ENCODE measurements around the gene RPN2. TPM values are rescaled to one million over a fixed set of nuclear protein-coding genes. Genes with fewer than 3 reads are reported as not detected.

Gene RPN2
- total RNA-seq, 2 experiments from 2014 or later = 123 to 125 TPM

- peaks cover 2% of the 10 kb centered on the region for H3K27me3 Mint-ChIP-seq
- no peak overlapping the region for H3K27ac Mint-ChIP-seq
- no peaks in the 10 kb centered on the region for H3K4me1 Mint-ChIP-seq (ENCODE audit: low read depth)
- no peaks in the 10 kb centered on the region for H3K36me3 Mint-ChIP-seq
- POLR2A ChIA-PET = no interaction called here
- intact Hi-C loops (cut with micrococcal nuclease) = no loop called here
- CTCF ChIA-PET = interaction anchor here (1.0 to 1.2 kb wide), 2 partner anchors 122 to 271 kb away, joined by 4 to 5 read pairs; no protein-coding TSS in a partner anchor
- no peak overlapping the region for H3K4me3 Mint-ChIP-seq
- DNase-seq = no peak
- H3K9me3 Mint-ChIP-seq = no peaks in the 10 kb centered on the region
Observed at GRCh38 chr20:37262505-37262904, 83.4 kb downstream of the RPN2 start.

GRCh38 chr20:37263686-37264085 is 84.6 kb downstream of the RPN2 start:
- no peaks in the 10 kb centered on the region for H3K36me3 Mint-ChIP-seq
- H3K27me3 Mint-ChIP-seq = no peaks in the 10 kb centered on the region
- H3K27ac Mint-ChIP-seq = no peak overlapping the region
- intact Hi-C loops (cut with micrococcal nuclease) = no loop called here
- CTCF ChIA-PET = interaction anchor here (8.0 kb wide), 1 partner anchor 269 kb away, joined by 70 read pairs; no protein-coding TSS in a partner anchor
- no peaks in the 10 kb centered on the region for H3K4me1 Mint-ChIP-seq (ENCODE audit: low read depth)
- no peak for DNase-seq
- no peak overlapping the region for H3K4me3 Mint-ChIP-seq
- POLR2A ChIA-PET = no interaction called here
- no peaks in the 10 kb centered on the region for H3K9me3 Mint-ChIP-seq

- Mint-ChIP-seq H3K9me3 (no peaks in the 10 kb centered on the region), H3K4me3 (no peak overlapping the region), H3K27ac (no peak overlapping the region), H3K36me3 (no peaks in the 10 kb centered on the region), H3K4me1 (ENCODE audit: low read depth) (no peaks in the 10 kb centered on the region), H3K27me3 (no peaks in the 10 kb centered on the region)
- ChIA-PET CTCF (interaction anchor here (1.0 to 8.0 kb wide), 3 partner anchors 15 to 268 kb away, joined by 3 to 70 read pairs (median 4); no protein-coding TSS in a partner anchor), POLR2A (interaction anchor here (0.5 to 1.4 kb wide), 3 partner anchors 24 to 268 kb away, joined by 3 to 6 read pairs (median 5); partner anchors contain the start of gene MANBAL)
- peak; percentile 50 for DNase-seq
- intact Hi-C loops (cut with micrococcal nuclease) = no loop called here
Observed at GRCh38 chr20:37265152-37265551, 86.0 kb downstream of the RPN2 start.

- no peaks in the 10 kb centered on the region for H3K27me3 Mint-ChIP-seq
- H3K36me3 Mint-ChIP-seq = no peaks in the 10 kb centered on the region
- H3K27ac Mint-ChIP-seq = no peak overlapping the region
- DNase-seq = no peak
- CTCF ChIA-PET = interaction anchor here (0.7 to 8.0 kb wide), 3 partner anchors 9 to 266 kb away, joined by 3 to 70 read pairs (median 58); no protein-coding TSS in a partner anchor
- H3K4me1 Mint-ChIP-seq (ENCODE audit: low read depth) = no peaks in the 10 kb centered on the region
- H3K9me3 Mint-ChIP-seq = no peaks in the 10 kb centered on the region
- intact Hi-C loops (cut with micrococcal nuclease) = no loop called here
- no peak overlapping the region for H3K4me3 Mint-ChIP-seq
- POLR2A ChIA-PET = no interaction called here
Observed at GRCh38 chr20:37266940-37267666, 88.0 kb downstream of the RPN2 start.

- H3K27ac Mint-ChIP-seq = no peak overlapping the region
- H3K36me3 Mint-ChIP-seq = no peaks in the 10 kb centered on the region
- CTCF ChIA-PET = interaction anchor here (0.6 to 8.0 kb wide), 7 partner anchors 22 to 526 kb away, joined by 3 to 70 read pairs (median 3); partner anchors contain the start of genes MANBAL and SRC
- H3K9me3 Mint-ChIP-seq = no peaks in the 10 kb centered on the region
- intact Hi-C loops (cut with micrococcal nuclease) = no loop called here
- DNase-seq = no peak
- H3K27me3 Mint-ChIP-seq = no peaks in the 10 kb centered on the region
- POLR2A ChIA-PET = no interaction called here
- no peak overlapping the region for H3K4me3 Mint-ChIP-seq
- no peaks in the 10 kb centered on the region for H3K4me1 Mint-ChIP-seq (ENCODE audit: low read depth)
Observed at GRCh38 chr20:37267667-37268313, 88.7 kb downstream of the RPN2 start.

- Mint-ChIP-seq H3K27me3 (no peaks in the 10 kb centered on the region), H3K4me3 (no peak overlapping the region), H3K4me1 (ENCODE audit: low read depth) (no peaks in the 10 kb centered on the region), H3K27ac (no peak overlapping the region), H3K9me3 (no peaks in the 10 kb centered on the region), H3K36me3 (no peaks in the 10 kb centered on the region)
- intact Hi-C loops (cut with micrococcal nuclease) = no loop called here
- no peak for DNase-seq
- POLR2A ChIA-PET = interaction anchor here (0.6 kb wide), 1 partner anchor 99 kb away, joined by 4 read pairs; no protein-coding TSS in a partner anchor
- CTCF ChIA-PET = interaction anchor here (0.6 to 8.0 kb wide), 12 partner anchors 9 to 267 kb away, joined by 3 to 70 read pairs (median 4); no protein-coding TSS in a partner anchor
Observed at GRCh38 chr20:37270576-37271420, 91.7 kb downstream of the RPN2 start.

GRCh38 chr20:37271421-37271768 is 92.3 kb downstream of the RPN2 start:
- intact Hi-C loops (cut with micrococcal nuclease) = no loop called here
- Mint-ChIP-seq H3K9me3 (no peaks in the 10 kb centered on the region), H3K36me3 (no peaks in the 10 kb centered on the region), H3K4me3 (no peak overlapping the region), H3K27me3 (no peaks in the 10 kb centered on the region), H3K27ac (no peak overlapping the region), H3K4me1 (ENCODE audit: low read depth) (no peaks in the 10 kb centered on the region)
- DNase-seq = no peak
- POLR2A ChIA-PET = no interaction called here
- CTCF ChIA-PET = interaction anchor here (0.6 to 8.0 kb wide), 7 partner anchors 8 to 266 kb away, joined by 3 to 70 read pairs (median 5); no protein-coding TSS in a partner anchor

- DNase-seq = no peak
- H3K27ac Mint-ChIP-seq = no peak overlapping the region
- no peaks in the 10 kb centered on the region for H3K9me3 Mint-ChIP-seq
- no peak overlapping the region for H3K4me3 Mint-ChIP-seq
- intact Hi-C loops (cut with micrococcal nuclease) = no loop called here
- no peaks in the 10 kb centered on the region for H3K27me3 Mint-ChIP-seq
- CTCF ChIA-PET = interaction anchor here (1.3 to 2.0 kb wide), 2 partner anchors 111 to 260 kb away, joined by 5 read pairs; no protein-coding TSS in a partner anchor
- H3K36me3 Mint-ChIP-seq = no peaks in the 10 kb centered on the region
- POLR2A ChIA-PET = no interaction called here
- H3K4me1 Mint-ChIP-seq (ENCODE audit: low read depth) = peaks cover 4% of the 10 kb centered on the region
Observed at GRCh38 chr20:37273988-37274387, 94.9 kb downstream of the RPN2 start.

- intact Hi-C loops (cut with micrococcal nuclease) = no loop called here
- Mint-ChIP-seq H3K4me3 (no peak overlapping the region), H3K9me3 (no peaks in the 10 kb centered on the region), H3K36me3 (no peaks in the 10 kb centered on the region), H3K27me3 (no peaks in the 10 kb centered on the region), H3K27ac (no peak overlapping the region), H3K4me1 (ENCODE audit: low read depth) (peaks cover 4% of the 10 kb centered on the region)
- DNase-seq = no peak
- CTCF ChIA-PET = interaction anchor here (3.0 kb wide), 1 partner anchor 110 kb away, joined by 21 read pairs; no protein-coding TSS in a partner anchor
- POLR2A ChIA-PET = no interaction called here
Observed at GRCh38 chr20:37274851-37275524, 95.9 kb downstream of the RPN2 start.

GRCh38 chr20:37276494-37277252 is 97.5 kb downstream of the RPN2 start:
- ChIA-PET POLR2A (interaction anchor here (0.6 kb wide), 2 partner anchors 14 to 331 kb away, joined by 3 to 4 read pairs; no protein-coding TSS in a partner anchor), CTCF (interaction anchor here (0.7 to 3.0 kb wide), 10 partner anchors 10 to 1228 kb away, joined by 3 to 21 read pairs (median 4); partner anchors contain the start of gene BLCAP)
- Mint-ChIP-seq H3K9me3 (no peaks in the 10 kb centered on the region), H3K36me3 (no peaks in the 10 kb centered on the region), H3K27me3 (no peaks in the 10 kb centered on the region), H3K27ac (no peak overlapping the region), H3K4me3 (no peak overlapping the region), H3K4me1 (ENCODE audit: low read depth) (peaks cover 4% of the 10 kb centered on the region)
- intact Hi-C loops (cut with micrococcal nuclease) = loop anchor here (2.0 kb wide), 1 partner anchor 108 kb away; no protein-coding TSS in a partner anchor
- DNase-seq = peak; percentile 39

GRCh38 chr20:37277253-37277593 is 98.1 kb downstream of the RPN2 start:
- POLR2A ChIA-PET = no interaction called here

More at GRCh38 chr20:37277253-37277593, 98.1 kb downstream of the RPN2 start:
- intact Hi-C loops (cut with micrococcal nuclease) = loop anchor here (2.0 kb wide), 1 partner anchor 108 kb away; no protein-coding TSS in a partner anchor
- no peak overlapping the region for H3K27ac Mint-ChIP-seq
- no peaks in the 10 kb centered on the region for H3K9me3 Mint-ChIP-seq
- H3K4me1 Mint-ChIP-seq (ENCODE audit: low read depth) = peaks cover 4% of the 10 kb centered on the region
- no peak for DNase-seq
- H3K27me3 Mint-ChIP-seq = no peaks in the 10 kb centered on the region
- no peak overlapping the region for H3K4me3 Mint-ChIP-seq
- CTCF ChIA-PET = interaction anchor here (1.2 to 3.0 kb wide), 4 partner anchors 13 to 257 kb away, joined by 4 to 21 read pairs (median 6); no protein-coding TSS in a partner anchor
- no peaks in the 10 kb centered on the region for H3K36me3 Mint-ChIP-seq
